Measurements from ENCODE around the gene ORAI3. TPM values are rescaled to one million over a fixed set of nuclear protein-coding genes. Genes with fewer than 3 reads are reported as not detected.

Gene ORAI3
- total and polyA plus RNA-seq, 2 of the 13 experiments (the other 11 are each of a cell fraction or from before 2014, with no cell fraction given), result 11.4 to 32.0 TPM

DNA sequence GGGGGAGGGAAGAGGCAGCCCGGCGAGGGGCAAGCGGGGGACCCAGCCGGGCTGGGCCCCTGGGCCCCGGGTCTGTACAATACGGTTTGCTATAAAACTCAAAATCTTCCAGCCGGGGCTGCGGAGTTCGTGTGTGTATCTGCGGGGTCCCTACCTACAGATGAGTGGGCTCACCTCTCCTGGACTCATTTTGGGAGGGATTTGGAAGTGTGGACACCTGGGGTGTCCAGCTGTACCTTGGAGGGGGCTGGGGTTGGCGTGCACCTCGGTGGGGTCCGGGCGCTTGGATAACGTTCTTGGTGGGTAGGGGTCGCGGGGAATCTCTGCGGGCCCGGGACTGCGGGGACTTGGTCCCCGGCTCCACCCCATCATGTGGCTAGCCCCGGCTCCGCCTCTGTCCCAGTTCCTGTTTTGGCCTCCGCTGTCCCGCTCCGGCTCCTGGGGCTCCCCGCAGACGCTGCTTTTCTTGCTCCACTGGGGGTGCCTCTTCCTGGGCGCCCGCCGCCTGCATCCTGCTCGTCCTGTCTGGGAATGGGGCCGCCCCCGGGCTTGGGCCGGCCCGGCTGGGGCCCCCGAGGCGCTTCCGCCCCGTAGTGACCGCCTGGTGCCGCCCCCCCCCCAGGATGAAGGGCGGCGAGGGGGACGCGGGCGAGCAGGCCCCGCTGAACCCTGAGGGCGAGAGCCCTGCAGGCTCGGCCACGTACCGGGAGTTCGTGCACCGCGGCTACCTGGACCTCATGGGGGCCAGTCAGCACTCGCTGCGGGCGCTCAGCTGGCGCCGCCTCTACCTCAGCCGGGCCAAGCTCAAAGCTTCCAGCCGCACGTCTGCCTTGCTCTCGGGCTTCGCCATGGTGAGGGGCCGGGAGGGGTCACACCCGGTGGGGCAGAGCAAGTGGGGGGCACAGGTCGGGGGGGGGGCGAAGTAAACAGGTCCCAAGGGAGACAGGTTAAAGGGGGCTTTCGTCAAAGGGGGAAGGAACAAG lies at the start of gene ORAI3 (continued):
- TF ChIP-seq, protein P1, sequence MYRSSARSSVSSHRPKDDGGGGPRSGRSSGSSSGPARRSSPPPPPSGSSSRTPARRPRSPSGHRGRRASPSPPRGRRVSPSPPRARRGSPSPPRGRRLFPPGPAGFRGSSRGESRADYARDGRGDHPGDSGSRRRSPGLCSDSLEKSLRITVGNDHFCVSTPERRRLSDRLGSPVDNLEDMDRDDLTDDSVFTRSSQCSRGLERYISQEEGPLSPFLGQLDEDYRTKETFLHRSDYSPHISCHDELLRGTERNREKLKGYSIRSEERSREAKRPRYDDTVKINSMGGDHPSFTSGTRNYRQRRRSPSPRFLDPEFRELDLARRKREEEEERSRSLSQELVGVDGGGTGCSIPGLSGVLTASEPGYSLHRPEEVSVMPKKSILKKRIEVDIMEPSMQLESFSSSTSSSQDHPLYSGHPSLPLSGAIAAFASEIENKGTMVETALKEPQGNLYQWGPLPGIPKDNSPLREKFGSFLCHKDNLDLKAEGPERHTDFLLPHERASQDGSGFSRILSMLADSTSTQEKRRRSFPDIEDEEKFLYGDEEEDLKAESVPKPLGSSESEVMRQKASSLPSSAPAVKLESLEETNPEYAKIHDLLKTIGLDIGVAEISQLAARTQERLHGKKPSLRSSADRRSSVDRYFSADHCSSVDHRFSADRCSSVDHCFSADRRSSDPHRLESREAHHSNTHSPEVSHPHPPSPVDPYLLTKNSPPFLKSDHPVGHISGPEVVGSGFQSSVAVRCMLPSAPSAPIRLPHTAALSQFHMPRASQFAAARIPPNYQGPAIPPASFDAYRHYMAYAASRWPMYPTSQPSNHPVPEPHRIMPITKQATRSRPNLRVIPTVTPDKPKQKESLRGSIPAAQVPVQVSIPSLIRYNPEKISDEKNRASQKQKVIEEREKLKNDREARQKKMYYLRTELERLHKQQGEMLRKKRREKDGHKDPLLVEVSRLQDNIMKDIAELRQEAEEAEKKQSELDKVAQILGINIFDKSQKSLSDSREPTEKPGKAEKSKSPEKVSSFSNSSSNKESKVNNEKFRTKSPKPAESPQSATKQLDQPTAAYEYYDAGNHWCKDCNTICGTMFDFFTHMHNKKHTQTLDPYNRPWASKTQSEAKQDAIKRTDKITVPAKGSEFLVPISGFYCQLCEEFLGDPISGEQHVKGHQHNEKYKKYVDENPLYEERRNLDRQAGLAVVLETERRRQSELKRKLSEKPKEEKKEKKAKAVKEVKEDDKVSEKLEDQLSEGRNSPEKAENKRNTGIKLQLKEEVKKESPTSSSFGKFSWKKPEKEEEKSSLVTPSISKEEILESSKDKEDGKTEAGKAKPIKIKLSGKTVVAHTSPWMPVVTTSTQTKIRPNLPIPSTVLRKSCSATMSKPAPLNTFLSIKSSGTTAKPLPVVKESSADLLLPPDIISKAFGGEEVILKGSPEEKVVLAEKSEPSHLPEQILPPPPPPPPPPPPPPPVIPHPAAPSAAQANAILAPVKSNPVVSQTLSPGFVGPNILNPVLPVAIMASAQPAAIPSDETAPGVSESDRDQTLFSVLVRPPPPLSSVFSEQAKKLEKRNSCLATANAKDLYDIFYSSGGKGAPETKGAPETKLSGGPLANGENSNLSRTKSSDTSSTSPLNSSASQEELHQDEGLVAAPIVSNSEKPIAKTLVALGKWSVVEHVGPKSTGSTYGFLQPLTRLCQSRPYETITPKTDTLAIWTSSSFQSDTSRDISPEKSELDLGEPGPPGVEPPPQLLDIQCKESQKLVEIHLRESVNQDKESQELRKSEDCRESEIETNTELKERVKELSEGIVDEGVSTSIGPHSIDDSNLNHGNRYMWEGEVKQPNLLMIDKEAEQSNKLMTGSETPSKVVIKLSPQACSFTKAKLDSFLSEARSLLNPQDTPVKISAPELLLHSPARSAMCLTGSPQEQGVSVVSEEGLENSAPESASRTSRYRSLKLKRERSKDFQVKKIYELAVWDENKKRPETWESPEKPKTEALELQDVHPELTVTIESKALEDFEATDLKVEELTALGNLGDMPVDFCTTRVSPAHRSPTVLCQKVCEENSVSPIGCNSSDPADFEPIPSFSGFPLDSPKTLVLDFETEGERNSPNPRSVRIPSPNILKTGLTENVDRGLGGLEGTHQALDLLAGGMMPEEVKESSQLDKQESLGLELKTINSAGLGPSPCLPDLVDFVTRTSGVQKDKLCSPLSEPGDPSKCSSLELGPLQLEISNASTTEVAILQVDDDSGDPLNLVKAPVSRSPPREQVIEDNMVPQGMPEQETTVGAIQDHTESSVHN (CRISPR knock-in tag; IDR thresholded peaks at IDR 0.05), result no peak
- no peak for TF ChIP-seq STAG1 (CRISPR knock-in tag; IDR thresholded peaks at IDR 0.05)
- no peak; the same call in 1 of the 2 replicates for TF ChIP-seq ZNF333 (CRISPR knock-in tag; IDR thresholded peaks at IDR 0.05; ENCODE audit: borderline replicate concordance)
- TF ChIP-seq FLYWCH1 (CRISPR knock-in tag; IDR thresholded peaks at IDR 0.05), result no peak
- peak; percentile 54 for TF ChIP-seq ZNF788 (CRISPR knock-in tag; IDR thresholded peaks at IDR 0.05; ENCODE audit: borderline replicate concordance)
- 0 out of 2 replicates have a peak, but pooled peaks have one; percentile 37 for TF ChIP-seq ELF3 (CRISPR knock-in tag; IDR thresholded peaks at IDR 0.05)
- TF ChIP-seq, protein P2, sequence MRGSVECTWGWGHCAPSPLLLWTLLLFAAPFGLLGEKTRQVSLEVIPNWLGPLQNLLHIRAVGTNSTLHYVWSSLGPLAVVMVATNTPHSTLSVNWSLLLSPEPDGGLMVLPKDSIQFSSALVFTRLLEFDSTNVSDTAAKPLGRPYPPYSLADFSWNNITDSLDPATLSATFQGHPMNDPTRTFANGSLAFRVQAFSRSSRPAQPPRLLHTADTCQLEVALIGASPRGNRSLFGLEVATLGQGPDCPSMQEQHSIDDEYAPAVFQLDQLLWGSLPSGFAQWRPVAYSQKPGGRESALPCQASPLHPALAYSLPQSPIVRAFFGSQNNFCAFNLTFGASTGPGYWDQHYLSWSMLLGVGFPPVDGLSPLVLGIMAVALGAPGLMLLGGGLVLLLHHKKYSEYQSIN (CRISPR knock-in tag; IDR thresholded peaks at IDR 0.05; ENCODE audit: borderline replicate concordance), result no peak
- TF ChIP-seq CAMTA2 (CRISPR knock-in tag; IDR thresholded peaks at IDR 0.05; ENCODE audit: borderline replicate concordance), result no peak; the same call in 1 of the 2 replicates
- TF ChIP-seq, protein P3, sequence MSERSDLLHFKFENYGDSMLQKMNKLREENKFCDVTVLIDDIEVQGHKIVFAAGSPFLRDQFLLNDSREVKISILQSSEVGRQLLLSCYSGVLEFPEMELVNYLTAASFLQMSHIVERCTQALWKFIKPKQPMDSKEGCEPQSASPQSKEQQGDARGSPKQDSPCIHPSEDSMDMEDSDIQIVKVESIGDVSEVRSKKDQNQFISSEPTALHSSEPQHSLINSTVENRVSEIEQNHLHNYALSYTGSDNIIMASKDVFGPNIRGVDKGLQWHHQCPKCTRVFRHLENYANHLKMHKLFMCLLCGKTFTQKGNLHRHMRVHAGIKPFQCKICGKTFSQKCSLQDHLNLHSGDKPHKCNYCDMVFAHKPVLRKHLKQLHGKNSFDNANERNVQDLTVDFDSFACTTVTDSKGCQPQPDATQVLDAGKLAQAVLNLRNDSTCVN (CRISPR knock-in tag; IDR thresholded peaks at IDR 0.05; ENCODE audit: borderline replicate concordance), result no peak
- TF ChIP-seq, protein P4, sequence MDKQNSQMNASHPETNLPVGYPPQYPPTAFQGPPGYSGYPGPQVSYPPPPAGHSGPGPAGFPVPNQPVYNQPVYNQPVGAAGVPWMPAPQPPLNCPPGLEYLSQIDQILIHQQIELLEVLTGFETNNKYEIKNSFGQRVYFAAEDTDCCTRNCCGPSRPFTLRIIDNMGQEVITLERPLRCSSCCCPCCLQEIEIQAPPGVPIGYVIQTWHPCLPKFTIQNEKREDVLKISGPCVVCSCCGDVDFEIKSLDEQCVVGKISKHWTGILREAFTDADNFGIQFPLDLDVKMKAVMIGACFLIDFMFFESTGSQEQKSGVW (CRISPR knock-in tag; IDR thresholded peaks at IDR 0.05; ENCODE audit: borderline replicate concordance), result 0 out of 2 replicates have a peak, but pooled peaks have one; percentile 16
- TF ChIP-seq, protein P5, sequence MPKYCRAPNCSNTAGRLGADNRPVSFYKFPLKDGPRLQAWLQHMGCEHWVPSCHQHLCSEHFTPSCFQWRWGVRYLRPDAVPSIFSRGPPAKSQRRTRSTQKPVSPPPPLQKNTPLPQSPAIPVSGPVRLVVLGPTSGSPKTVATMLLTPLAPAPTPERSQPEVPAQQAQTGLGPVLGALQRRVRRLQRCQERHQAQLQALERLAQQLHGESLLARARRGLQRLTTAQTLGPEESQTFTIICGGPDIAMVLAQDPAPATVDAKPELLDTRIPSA (CRISPR knock-in tag; IDR thresholded peaks at IDR 0.05; ENCODE audit: borderline replicate concordance), result no peak
- TF ChIP-seq, protein P6, sequence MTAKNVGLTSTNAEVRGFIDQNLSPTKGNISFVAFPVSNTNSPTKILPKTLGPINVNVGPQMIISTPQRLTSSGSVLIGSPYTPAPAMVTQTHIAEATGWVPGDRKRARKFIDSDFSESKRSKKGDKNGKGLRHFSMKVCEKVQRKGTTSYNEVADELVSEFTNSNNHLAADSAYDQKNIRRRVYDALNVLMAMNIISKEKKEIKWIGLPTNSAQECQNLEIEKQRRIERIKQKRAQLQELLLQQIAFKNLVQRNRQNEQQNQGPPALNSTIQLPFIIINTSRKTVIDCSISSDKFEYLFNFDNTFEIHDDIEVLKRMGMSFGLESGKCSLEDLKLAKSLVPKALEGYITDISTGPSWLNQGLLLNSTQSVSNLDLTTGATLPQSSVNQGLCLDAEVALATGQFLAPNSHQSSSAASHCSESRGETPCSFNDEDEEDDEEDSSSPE (CRISPR knock-in tag; IDR thresholded peaks at IDR 0.05), result no peak
- TF ChIP-seq MEIS2 (CRISPR knock-in tag; IDR thresholded peaks at IDR 0.05), result no peak
